CD14-positive monocyte (primary cell): ENCODE measurements around the gene IFT172. TPM values are rescaled to one million over a fixed set of nuclear protein-coding genes. Genes with fewer than 3 reads are reported as not detected.

ENCODE experiments used
- DNase-seq, 3 donors: peaks; one replicate each; pipeline ENCODE4 v3.0.0-alpha.2; 2011 to 2022
- H2AFZ ChIP-seq: 2 replicates; pipeline ENCODE4 v1.6.0; 2012; ENCODE audit warnings: mild to moderate bottlenecking, low read depth, low read length, inconsistent platforms; ENCODE audit not compliant: insufficient read depth, poor library complexity, severe bottlenecking
- H3K27ac ChIP-seq, 2 donors: 1 replicate in 1 of 2; 2 replicates in 1 of 2; pipeline ENCODE4 v1.5.1; 2012 to 2013; ENCODE audit warnings: low read length in 2 of 2, control low read depth in 1 of 2, inconsistent platforms in 1 of 2, low read depth in 1 of 2, mild to moderate bottlenecking in 1 of 2
- H3K27me3 ChIP-seq, 2 donors: one replicate each; pipeline versions ENCODE4 v1.6.0 to v1.6.1; 2011 to 2013; ENCODE audit warnings: low read length in 2 of 2; ENCODE audit not compliant: control insufficient read depth in 2 of 2, insufficient read depth in 2 of 2
- H3K36me3 ChIP-seq, 2 donors: replicated peaks in 1 of 2; 1 replicate in 1 of 2; 2 replicates in 1 of 2; pipeline versions ENCODE4 v1.5.1 to v1.6.1; 2012 to 2013; ENCODE audit warnings: low read length in 2 of 2, control low read depth in 1 of 2, inconsistent platforms in 1 of 2, mild to moderate bottlenecking in 1 of 2; ENCODE audit not compliant: insufficient read depth in 2 of 2, control insufficient read depth in 1 of 2
- H3K4me1 ChIP-seq, 2 donors: 1 replicate in 1 of 2; 2 replicates in 1 of 2; pipeline versions ENCODE4 v1.5.1 to v1.6.1; 2012 to 2013; ENCODE audit warnings: low read length in 2 of 2, control low read depth in 1 of 2, inconsistent platforms in 1 of 2, mild to moderate bottlenecking in 1 of 2, moderate library complexity in 1 of 2; ENCODE audit not compliant: insufficient read depth in 2 of 2, control insufficient read depth in 1 of 2
- H3K4me2 ChIP-seq: replicated peaks from 2 replicates; pipeline ENCODE3; 2012; ENCODE audit warnings: low read length, moderate library complexity, mild to moderate bottlenecking; ENCODE audit not compliant: poor library complexity, severe bottlenecking; ENCODE audit errors: extremely low read depth
- H3K4me3 ChIP-seq, 3 experiments: fragments of 200-600 bp in 1 of 3; sonication (generic) in 1 of 3; replicated peaks in 1 of 3; 1 replicate in 2 of 3; 2 replicates in 1 of 3; pipeline ENCODE4 v1.5.1; 2011 to 2013; ENCODE audit warnings: low read length in 3 of 3, mild to moderate bottlenecking in 3 of 3, control low read depth in 2 of 3, low read depth in 2 of 3, inconsistent platforms in 1 of 3, moderate library complexity in 1 of 3
- H3K79me2 ChIP-seq: 2 replicates; pipeline ENCODE4 v1.6.0; 2012; ENCODE audit warnings: mild to moderate bottlenecking, control low read depth, inconsistent platforms, low read length, moderate library complexity; ENCODE audit not compliant: insufficient read depth
- H3K9ac ChIP-seq: 2 replicates; pipeline ENCODE4 v1.6.0; 2017; ENCODE audit warnings: low read length, mild to moderate bottlenecking; ENCODE audit not compliant: insufficient read depth, poor library complexity, severe bottlenecking
- H3K9me3 ChIP-seq, 2 donors: replicated peaks in 1 of 2; 1 replicate in 1 of 2; 2 replicates in 1 of 2; pipeline versions ENCODE4 v1.5.1 to v1.6.1; 2012 to 2013; ENCODE audit warnings: low read length in 2 of 2, control low read depth in 1 of 2; ENCODE audit not compliant: control insufficient read depth in 1 of 2, insufficient read depth in 1 of 2
- H4K20me1 ChIP-seq: 2 replicates; pipeline ENCODE4 v1.6.0; 2012; ENCODE audit warnings: mild to moderate bottlenecking, low read length, control low read depth, moderate library complexity; ENCODE audit not compliant: insufficient read depth
- H3K27ac Mint-ChIP-seq, 7 donors: one replicate each; pipeline ENCODE4 v1.8.0; 2020; ENCODE audit warnings: mild to moderate bottlenecking in 7 of 7, mixed read lengths in 7 of 7, moderate library complexity in 6 of 7, inconsistent platforms in 2 of 7
- H3K27me3 Mint-ChIP-seq, 3 donors: one replicate each; pipeline ENCODE4 v1.8.0; 2021 to 2022; ENCODE audit warnings: low read depth in 3 of 3, mild to moderate bottlenecking in 3 of 3, mixed read lengths in 3 of 3, moderate library complexity in 3 of 3, inconsistent platforms in 1 of 3
- H3K36me3 Mint-ChIP-seq, 2 donors: one replicate each; pipeline ENCODE4 v1.8.0; 2020; ENCODE audit warnings: mixed read lengths in 2 of 2, inconsistent platforms in 1 of 2, mild to moderate bottlenecking in 1 of 2
- H3K4me1 Mint-ChIP-seq: one replicate; pipeline ENCODE4 v1.8.0; 2020; ENCODE audit warnings: mild to moderate bottlenecking, mixed read lengths
- H3K4me3 Mint-ChIP-seq, 2 donors: one replicate each; pipeline ENCODE4 v1.8.0; 2020; ENCODE audit warnings: mild to moderate bottlenecking in 2 of 2, mixed read lengths in 2 of 2, moderate library complexity in 1 of 2
- H3K9me3 Mint-ChIP-seq, 7 donors: one replicate each; pipeline ENCODE4 v1.8.0; 2020 to 2022; ENCODE audit warnings: mixed read lengths in 7 of 7, mild to moderate bottlenecking in 6 of 7, moderate library complexity in 6 of 7, inconsistent platforms in 2 of 7
- CTCF ChIP-seq: fragments of 200-600 bp; IDR thresholded peaks from one replicate; pipeline ENCODE4 v1.8.0; 2022; ENCODE audit warnings: antibody characterized with exemption, mild to moderate bottlenecking
- WGBS: methylation state at CpG from one replicate; pipeline ENCODE4 v1.1.5; 2013; ENCODE audit warnings: missing lambda C conversion rate; ENCODE audit not compliant: insufficient coverage; 5-methylcytosine and 5-hydroxymethylcytosine counted together
- intact Hi-C, 2 donors: fragments of 100-400 bp; cut with micrococcal nuclease; formaldehyde crosslinking; loops; one replicate each; pipeline versions ENCODE4 v1.15.0 to v1.15.1; 2023
- polyA plus RNA-seq, 3 donors: library from polyadenylated mRNA; depleted of rRNA in 1 of 3; unstranded in 2 of 3; stranded (reverse) in 1 of 3; fragments of 300-500 nt in 2 of 3; fragments of >200 nt in 1 of 3; fragmentation: Illumina TruSeq in 2 of 3; gene quantifications; 1 replicate in 2 of 3; 2 replicates in 1 of 3; pipeline ENCODE4 v1.2.3, GENCODE V29; 2012 to 2021

Gene IFT172
- polyA plus RNA-seq, 3 donors: 1.7 to 12.8 (median 3.6) TPM

GRCh38 chr2:27507293-27507692, 17.8 kb upstream of the IFT172 start:
- 67% methylated on average over 1 of the region's 4 CpGs for WGBS
- H3K36me3 Mint-ChIP-seq: no peaks in the 10 kb centered on the region
- Histone ChIP-seq H3K9me3 (no peaks in the 10 kb centered on the region), H3K36me3 (no peaks in the 10 kb centered on the region), H3K9ac (no peak overlapping the region), H4K20me1 (no peaks in the 10 kb centered on the region), H3K4me1 (no peaks in the 10 kb centered on the region), H2AFZ (no peak overlapping the region), H3K4me3 (no peak overlapping the region), H3K4me2 (no peak overlapping the region), H3K27ac (no peak overlapping the region), H3K79me2 (no peaks in the 10 kb centered on the region), H3K27me3 (no peaks in the 10 kb centered on the region)
- no peak for DNase-seq
- no peak for TF ChIP-seq CTCF
- no peak overlapping the region for H3K4me3 Mint-ChIP-seq
- no peak overlapping the region for H3K27ac Mint-ChIP-seq
- H3K27me3 Mint-ChIP-seq: peaks cover 13 to 17% (median 15%) of the 10 kb centered on the region in 3 donors
- no peaks in the 10 kb centered on the region for H3K4me1 Mint-ChIP-seq
- intact Hi-C loops: no loop called here
- no peaks in the 10 kb centered on the region for H3K9me3 Mint-ChIP-seq

GRCh38 chr2:27506587-27506986, 17.0 kb upstream of the IFT172 start:
- no peaks in the 10 kb centered on the region for H3K9me3 Mint-ChIP-seq
- Histone ChIP-seq H3K27ac (no peak overlapping the region), H3K4me2 (no peak overlapping the region), H3K4me1 (no peaks in the 10 kb centered on the region), H3K4me3 (no peak overlapping the region), H3K9me3 (no peaks in the 10 kb centered on the region), H2AFZ (no peak overlapping the region), H3K9ac (no peak overlapping the region), H3K27me3 (no peaks in the 10 kb centered on the region), H3K36me3 (no peaks in the 10 kb centered on the region), H3K79me2 (no peaks in the 10 kb centered on the region), H4K20me1 (no peaks in the 10 kb centered on the region)
- WGBS: 96% methylated on average over 5 of the region's 6 CpGs
- no peaks in the 10 kb centered on the region for H3K36me3 Mint-ChIP-seq
- TF ChIP-seq CTCF: no peak
- intact Hi-C loops: no loop called here
- no peaks in the 10 kb centered on the region for H3K4me1 Mint-ChIP-seq
- H3K27ac Mint-ChIP-seq: no peak overlapping the region
- no peak for DNase-seq
- peaks cover 10 to 13% (median 11%) of the 10 kb centered on the region in 3 donors for H3K27me3 Mint-ChIP-seq
- H3K4me3 Mint-ChIP-seq: no peak overlapping the region
